Adrenal gland (tissue), 12 donors: Measurements from ENCODE around the gene DCHS1. TPM values are rescaled to one million over a fixed set of nuclear protein-coding genes. Genes with fewer than 3 reads are reported as not detected.

Experiments used
- DNase-seq, 7 donors: peaks; one replicate each; pipeline ENCODE4 v3.0.0-alpha.2; 2019 to 2020
- H3K27ac ChIP-seq, 5 donors: fragments of 200-600 bp; sonication (generic) in 4 of 5; 1 replicate in 3 of 5; 2 replicates in 2 of 5; pipeline versions ENCODE4 v1.5.1 to v1.8.0; 2016 to 2020; ENCODE audit warnings: mild to moderate bottlenecking in 1 of 5
- H3K27me3 ChIP-seq: fragments of 200-600 bp; 2 replicates; pipeline ENCODE4 v1.8.0; 2021
- H3K36me3 ChIP-seq, 2 donors: fragments of 200-600 bp; replicated peaks in 1 of 2; 1 replicate in 1 of 2; 2 replicates in 1 of 2; pipeline versions ENCODE4 v1.5.1 to v1.8.0; 2018 to 2022
- H3K4me1 ChIP-seq, 2 donors: fragments of 200-600 bp; replicated peaks in 1 of 2; 1 replicate in 1 of 2; 2 replicates in 1 of 2; pipeline versions ENCODE4 v1.5.1 to v1.8.0; 2018 to 2021
- H3K4me3 ChIP-seq, 4 donors: fragments of 200-600 bp; sonication (generic) in 3 of 4; one replicate each; pipeline ENCODE4 v1.5.1; 2016 to 2018
- H3K9me3 ChIP-seq, 3 donors: fragments of 200-600 bp; sonication (generic) in 1 of 3; replicated peaks in 1 of 3; 1 replicate in 2 of 3; 2 replicates in 1 of 3; pipeline versions ENCODE4 v1.5.1 to v1.8.0; 2016 to 2021
- CTCF ChIP-seq, 6 experiments: fragments of 450-650 bp in 4 of 6; fragments of 200-600 bp in 2 of 6; sonication (generic) in 1 of 6; IDR thresholded peaks; 1 replicate in 5 of 6; 2 replicates in 1 of 6; pipeline versions ENCODE4 v1.5.1 to v1.8.0; 2016 to 2021; ENCODE audit warnings: antibody characterized with exemption in 6 of 6, mild to moderate bottlenecking in 2 of 6, moderate library complexity in 1 of 6
- POLR2A ChIP-seq, 2 donors: fragments of 450-650 bp; IDR thresholded peaks; one replicate each; pipeline ENCODE4 v1.6.1; 2017; ENCODE audit warnings: antibody characterized with exemption in 2 of 2, mild to moderate bottlenecking in 2 of 2, moderate library complexity in 1 of 2
- WGBS, 4 donors: extraction: QIAGEN DNeasy Blood & Tissue Kit in 2 of 4; methylation state at CpG; one replicate each; pipeline versions ENCODE4 v1.1.5 to v1.1.7; 2013 to 2017; 5-methylcytosine and 5-hydroxymethylcytosine counted together
- intact Hi-C, 2 donors: fragments of 100-400 bp; cut with DNase I; formaldehyde crosslinking; loops; one replicate each; pipeline versions ENCODE4 v1.14.1 to v1.15.0; 2022 to 2023
- polyA plus RNA-seq, 3 donors: library from polyadenylated mRNA; stranded (reverse); fragments of 200-250 nt in 2 of 3; fragments of 350-450 nt in 1 of 3; fragmentation: Illumina TruSeq in 1 of 3; extraction: RNeasy Lipid Tissue Mini Kit (QIAGEN cat#74804) in 1 of 3; gene quantifications; one replicate each; pipeline ENCODE4 v1.2.3, GENCODE V29; 2013 to 2014
- total RNA-seq, 9 donors: library from RNA; depleted of rRNA in 4 of 9; stranded (reverse); fragments of >200 nt in 4 of 9; fragments of 120-200 nt in 1 of 9; fragmentation: NEBNext Ultra II Directional in 1 of 9; extraction: Animal tissue kit (Norgen Biotek cat#: 25700) in 1 of 9; gene quantifications; one replicate each; pipeline versions ENCODE4 v1.1.0 to v1.2.4, GENCODE V29; 2013 to 2023
- donor health status: healthy with polysubstance abuse.
- donor health status: Bipolar disorder and iron deficiency.
- donor health status: DM: yes; HTN: yes; CAD: no.
- donor health status: DM: no; HTN: no; CAD: no.
- donor health status: DM: no; HTN: no; CAD: no.
- donor health status: DM: yes; HTN: yes; CAD: no.

DCHS1 gene
- total and polyA plus RNA-seq, 12 donors: 1.3 to 15.3 (median 11.3) TPM

GRCh38 chr11:6613496-6613895, 42.1 kb downstream of the DCHS1 start:
- DNase-seq: peak in 1 of 7 donors; percentile 17
- peaks cover 0 to 51% of the 10 kb centered on the region in 2 donors for H3K36me3 ChIP-seq
- TF ChIP-seq CTCF (IDR thresholded peaks at IDR 0.05) (no peak), POLR2A (IDR thresholded peaks at IDR 0.05) (no peak)
- intact Hi-C loops: no loop called here
- peak overlapping the region in 4 of 5 donors; percentile 95 to 99 (median 97) for H3K27ac ChIP-seq
- no peak overlapping the region for H3K4me3 ChIP-seq
- no peaks in the 10 kb centered on the region for H3K27me3 ChIP-seq
- H3K4me1 ChIP-seq: peaks cover 20 to 36% of the 10 kb centered on the region in 2 donors
- H3K9me3 ChIP-seq: no peaks in the 10 kb centered on the region
- 91 to 97% (median 95%) methylated on average over 3 of the region's 3 CpGs for WGBS, 4 donors

- intact Hi-C loops: no loop called here
- TF ChIP-seq CTCF (IDR thresholded peaks at IDR 0.05) (peak in 5 of 6 experiments; percentile 25 to 57 (median 37)), POLR2A (IDR thresholded peaks at IDR 0.05) (peak; percentile 85 to 99)
- peak; percentile 96 to 99 (median 98) for DNase-seq
- Histone ChIP-seq H3K4me1 (peaks cover 18 to 36% of the 10 kb centered on the region in 2 donors), H3K27ac (peak within 1 kb of the TSS; percentile 95 to 99 (median 98)), H3K9me3 (no peaks in the 10 kb centered on the region), H3K36me3 (peaks cover 0 to 61% of the 10 kb centered on the region in 2 donors), H3K4me3 (peak within 1 kb of the TSS in 3 of 4 donors; percentile 13 to 87 (median 47)), H3K27me3 (no peaks in the 10 kb centered on the region)
- 0 to 2% (median 1%) methylated on average over 15 to 51 of the region's 51 CpGs for WGBS, 4 donors
These were observed 43.2 kb downstream of the DCHS1 start, which contains the start of gene TAF10 for GRCh38 chr11:6612213-6613041. Gene TAF10 (minus strand): TSS chr11:6612216. CDS start chr11:6612189, 27 bp downstream.

GRCh38 chr11:6611963-6612212, 43.7 kb downstream of the DCHS1 start:
- peaks cover 0 to 60% of the 10 kb centered on the region in 2 donors for H3K36me3 ChIP-seq
- no peaks in the 10 kb centered on the region for H3K27me3 ChIP-seq
- DNase-seq: no peak
- no peak for TF ChIP-seq CTCF (IDR thresholded peaks at IDR 0.05)
- TF ChIP-seq POLR2A (IDR thresholded peaks at IDR 0.05): no peak
- peaks cover 24 to 36% of the 10 kb centered on the region in 2 donors for H3K4me1 ChIP-seq
- peak overlapping the region in 2 of 4 donors; percentile 47 to 87 for H3K4me3 ChIP-seq
- no peaks in the 10 kb centered on the region for H3K9me3 ChIP-seq
- intact Hi-C loops: no loop called here
- 0 to 1% methylated on average over 35 to 36 of the region's 36 CpGs; no CpG with 5 or more reads in 2 of the 4 donors for WGBS, 4 donors
- peak overlapping the region in 4 of 5 donors; percentile 95 to 99 (median 97) for H3K27ac ChIP-seq

GRCh38 chr11:6611092-6611962, 44.3 kb downstream of the DCHS1 start:
- Histone ChIP-seq H3K4me1 (peaks cover 28 to 39% of the 10 kb centered on the region in 2 donors), H3K27me3 (no peaks in the 10 kb centered on the region), H3K27ac (peak overlapping the region in 4 of 5 donors; percentile 95 to 99 (median 97)), H3K4me3 (peak overlapping the region in 2 of 4 donors; percentile 47 to 87), H3K9me3 (no peaks in the 10 kb centered on the region), H3K36me3 (peaks cover 0 to 54% of the 10 kb centered on the region in 2 donors)
- intact Hi-C loops: no loop called here
- DNase-seq: peak; percentile 44 to 74 (median 57)
- 10 to 33% (median 12%) methylated on average over 11 to 39 of the region's 39 CpGs for WGBS, 4 donors
- TF ChIP-seq CTCF (IDR thresholded peaks at IDR 0.05) (no peak), POLR2A (IDR thresholded peaks at IDR 0.05) (no peak)
